Activated T-helper 1 cell treated with Interleukin-2 at 50 U/mL for 16 hours (primary cell): Measurements from ENCODE around the gene S100A14.
"Not testable (repeated sequence)": the region's sequence is repeated elsewhere in the genome, so short reads cannot be mapped to it uniquely, and the experiment has no call there.

ENCODE experiments used
- DNase-seq: peaks from one replicate; pipeline ENCODE4 v3.0.0-alpha.2; 2020; ENCODE audit warnings: low read depth

The S100A14 gene

DNA sequence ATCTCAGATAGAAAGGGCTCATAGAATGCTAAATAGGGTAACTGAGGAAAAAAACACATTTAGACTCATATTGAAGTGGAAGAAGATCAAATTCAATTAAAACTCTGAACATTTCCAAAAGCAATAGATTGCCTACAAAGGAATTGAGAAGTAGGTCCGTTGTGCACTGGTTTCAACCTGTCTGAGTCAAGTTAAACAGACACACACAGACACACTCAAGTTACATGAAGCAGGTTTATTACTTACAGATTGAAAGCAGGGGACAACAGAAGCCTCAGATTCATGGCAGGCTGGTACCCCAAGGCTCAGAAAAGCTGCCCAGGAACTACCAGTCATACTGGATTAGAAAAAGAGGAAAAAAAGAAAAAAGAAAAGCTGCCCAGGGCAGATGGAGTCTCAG lies 29.8 kb downstream of the S100A14 start:
- DNase-seq = no peak

DNA sequence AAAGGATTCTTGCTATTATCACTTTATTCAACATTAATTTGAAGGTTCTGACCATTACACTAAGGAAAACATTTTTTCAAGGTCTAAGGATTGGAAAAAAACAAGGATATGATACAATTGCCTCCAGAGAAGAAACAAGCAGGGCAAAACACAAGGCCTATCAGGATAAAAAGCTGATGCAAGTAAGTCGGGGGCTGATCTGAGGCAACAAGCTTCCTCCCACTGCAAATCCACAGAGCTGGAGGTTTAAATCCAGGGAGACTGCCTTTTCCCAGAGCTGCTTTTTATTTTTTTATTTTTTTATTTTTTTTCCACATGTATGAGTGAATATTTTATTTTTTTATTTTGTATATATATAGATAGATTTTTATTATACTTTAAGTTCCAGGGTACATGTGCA lies 31.1 kb downstream of the S100A14 start:
- DNase-seq = no peak

DNA sequence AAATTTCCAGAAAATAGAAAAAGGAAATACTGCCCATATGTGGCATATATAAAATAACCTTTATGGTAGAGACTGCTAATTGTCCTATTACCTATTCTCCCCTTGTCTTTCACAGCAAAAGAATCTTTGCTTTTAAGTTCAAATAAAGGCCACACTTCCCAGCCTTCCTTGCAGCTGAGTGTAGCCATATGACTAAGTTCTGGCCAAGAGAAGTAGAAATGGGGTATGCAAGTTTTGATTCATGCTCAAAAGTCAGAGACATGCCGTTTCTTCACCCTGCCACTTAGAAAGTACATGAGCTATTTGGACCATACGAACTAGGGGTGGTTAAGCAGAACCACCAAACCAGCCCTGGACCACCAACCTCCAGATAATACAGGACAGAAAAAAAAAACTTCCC lies 32.1 kb downstream of the S100A14 start:
- DNase-seq = no peak

DNA sequence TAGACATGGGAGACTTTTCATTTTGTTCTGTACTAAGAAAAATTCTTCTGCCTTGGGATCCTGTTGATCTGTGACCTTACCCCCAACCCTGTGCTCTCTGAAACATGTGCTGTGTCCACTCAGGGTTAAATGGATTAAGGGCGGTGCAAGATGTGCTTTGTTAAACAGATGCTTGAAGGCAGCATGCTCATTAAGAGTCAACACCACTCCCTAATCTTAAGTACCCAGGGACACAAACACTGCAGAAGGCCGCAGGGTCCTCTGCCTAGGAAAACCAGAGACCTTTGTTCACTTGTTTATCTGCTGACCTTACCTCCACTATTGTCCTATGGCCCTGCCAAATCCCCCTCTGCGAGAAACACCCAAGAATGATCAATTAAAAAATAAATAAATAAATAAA lies 32.6 kb downstream of the S100A14 start:
- not testable (repeated sequence) for DNase-seq

DNA sequence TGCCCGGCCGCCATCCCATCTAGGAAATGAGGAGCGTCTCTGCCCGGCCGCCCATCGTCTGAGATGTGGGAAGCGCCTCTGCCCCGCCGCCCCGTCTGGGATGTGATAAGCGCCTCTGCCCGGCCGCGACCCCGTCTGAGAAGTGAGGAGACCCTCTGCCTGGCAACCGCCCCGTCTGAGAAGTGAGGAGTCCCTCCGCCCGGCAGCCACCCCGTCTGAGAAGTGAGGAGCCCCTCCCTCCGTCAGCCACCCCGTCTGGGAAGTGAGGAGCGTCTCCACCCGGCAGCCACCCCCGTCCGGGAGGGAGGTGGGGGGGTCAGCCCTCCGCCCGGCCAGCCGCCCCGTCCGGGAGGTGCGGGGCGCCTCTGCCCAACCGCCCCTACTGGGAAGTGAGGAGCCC lies 33.3 kb downstream of the S100A14 start:
- DNase-seq = not testable (repeated sequence)

DNA sequence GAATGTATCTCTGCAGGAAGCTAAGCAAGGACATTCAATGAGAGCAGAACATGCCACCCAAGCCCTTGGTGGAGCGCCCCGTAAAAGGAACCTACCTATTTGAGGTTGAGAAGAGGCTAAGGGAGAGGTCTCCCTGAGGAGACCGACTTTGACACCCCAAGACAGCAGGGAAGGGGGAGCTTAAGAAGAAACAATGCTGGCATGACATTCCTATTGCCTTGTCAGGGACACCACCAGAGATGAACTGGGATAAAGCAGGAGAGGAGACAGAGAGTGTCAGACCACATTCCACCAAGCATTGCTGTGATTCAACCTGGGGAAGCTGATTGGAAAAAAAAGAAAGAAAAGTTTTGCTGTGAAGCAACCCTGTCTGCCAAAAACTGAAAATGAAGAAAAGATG lies 37.2 kb downstream of the S100A14 start:
- DNase-seq = no peak

DNA sequence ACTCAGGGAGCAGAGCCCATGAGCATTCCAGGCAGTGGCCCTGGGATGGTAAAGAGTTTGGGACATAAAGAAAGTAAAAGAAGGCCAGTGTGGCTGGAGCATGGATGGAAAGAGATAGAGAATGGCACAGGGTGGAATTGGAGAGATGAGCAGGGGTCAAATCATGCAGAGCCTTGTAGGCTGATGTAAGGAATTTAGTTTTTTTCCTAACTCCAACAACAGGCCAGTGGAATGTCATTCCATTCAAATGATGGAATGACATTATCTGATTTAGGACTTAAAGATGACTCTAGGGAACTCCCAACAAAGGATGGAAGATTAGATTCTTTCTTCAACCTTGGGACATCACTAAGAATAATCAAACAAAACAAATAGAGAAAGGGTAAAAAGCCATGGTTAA lies 37.6 kb downstream of the S100A14 start:
- no peak for DNase-seq

DNA sequence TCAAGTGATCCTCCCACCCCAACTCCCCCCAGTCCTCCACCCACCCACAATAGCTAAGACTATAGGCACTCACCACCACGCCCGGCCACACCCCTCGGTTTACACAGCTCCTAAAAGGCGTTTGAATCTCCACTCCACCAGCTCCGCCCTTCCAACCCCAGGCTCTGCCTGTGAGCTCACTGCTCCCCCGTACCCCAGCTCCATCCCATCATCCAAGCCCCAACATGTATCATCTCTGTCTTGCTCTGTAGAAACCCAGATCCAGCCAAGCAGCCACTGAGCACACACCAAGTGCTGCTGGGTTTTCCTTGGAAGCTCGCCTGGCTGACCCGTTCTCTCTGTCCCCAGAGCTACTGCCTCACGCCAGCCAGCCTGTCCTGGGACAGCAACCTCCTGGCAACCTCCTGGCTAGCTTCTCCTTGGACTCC lies 38.5 kb downstream of the S100A14 start:
- no peak for DNase-seq

DNA sequence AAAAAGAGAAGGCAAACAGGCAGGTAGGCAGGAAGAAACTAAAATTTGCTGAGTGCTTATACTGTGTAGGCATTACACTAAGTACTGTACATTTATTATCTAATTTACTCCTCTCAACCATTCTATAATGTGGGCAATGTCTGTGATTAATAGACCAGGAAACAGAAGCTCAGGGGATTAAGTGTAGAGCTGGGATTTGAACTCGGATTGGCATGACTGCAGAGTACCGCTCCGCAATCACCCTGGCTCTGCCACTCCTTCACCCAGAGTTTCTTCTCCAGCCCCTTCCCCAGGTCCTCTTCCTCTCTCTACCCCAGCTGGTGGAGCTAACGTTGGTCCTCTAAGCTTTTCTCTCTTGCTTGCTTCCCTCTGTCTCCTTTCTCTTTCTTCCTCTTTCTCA lies 39.0 kb downstream of the S100A14 start:
- no peak for DNase-seq

DNA sequence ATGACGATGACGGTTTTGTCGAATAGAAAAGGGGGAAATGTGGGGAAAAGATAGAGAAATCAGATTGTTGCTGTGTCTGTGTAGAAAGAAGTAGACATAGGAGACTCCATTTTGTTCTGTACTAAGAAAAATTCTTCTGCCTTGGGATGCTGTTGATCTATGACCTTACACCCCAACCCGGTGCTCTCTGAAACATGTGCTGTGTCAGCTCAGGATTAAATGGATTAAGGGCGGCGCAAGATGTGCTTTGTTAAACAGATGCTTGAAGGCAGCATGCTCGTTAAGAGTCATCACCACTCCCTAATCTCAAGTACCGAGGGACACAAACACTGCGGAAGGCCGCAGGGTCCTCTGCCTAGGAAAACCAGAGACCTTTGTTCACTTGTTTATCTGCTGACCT lies 40.6 kb downstream of the S100A14 start:
- DNase-seq = not testable (repeated sequence)

DNA sequence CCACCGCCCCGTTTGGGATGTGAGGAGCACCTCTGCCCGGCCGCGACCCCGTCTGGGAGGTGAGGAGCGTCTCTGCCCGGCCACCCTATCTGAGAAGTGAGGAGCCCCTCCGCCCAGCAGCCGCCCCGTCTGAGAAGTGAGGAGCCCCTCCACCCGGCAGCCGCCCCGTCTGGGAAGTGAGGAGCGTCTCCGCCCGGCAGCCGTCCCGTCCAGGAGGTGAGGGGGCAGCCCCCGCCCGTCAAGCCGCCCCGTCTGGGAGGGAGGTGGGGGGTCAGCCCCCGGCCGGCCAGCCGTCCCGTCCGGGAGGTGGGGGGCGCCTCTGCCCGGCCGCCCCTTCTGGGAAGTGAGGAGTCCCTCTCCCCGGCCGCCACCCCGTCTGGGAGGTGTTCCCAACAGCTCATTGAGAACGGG lies 41.0 kb downstream of the S100A14 start:
- DNase-seq = not testable (repeated sequence)

DNA sequence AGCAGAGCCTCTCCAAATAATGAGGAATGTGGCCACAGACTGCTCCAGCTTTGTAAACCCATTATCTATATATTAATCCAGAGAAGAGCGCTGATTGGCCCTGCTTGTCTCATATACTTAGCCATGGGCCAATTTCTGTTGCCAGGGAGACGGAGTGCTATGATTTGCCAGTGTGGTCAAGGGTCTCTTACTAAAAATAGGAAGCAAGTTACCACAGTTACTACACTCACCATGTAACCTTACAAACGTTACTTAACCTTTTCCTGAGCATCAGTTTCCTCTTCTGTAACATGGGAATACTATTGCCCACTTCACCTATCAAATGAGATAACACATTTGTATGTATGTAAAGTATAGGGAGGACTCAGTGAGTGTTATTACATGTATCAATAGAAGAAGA lies 42.8 kb downstream of the S100A14 start:
- no peak for DNase-seq

DNA sequence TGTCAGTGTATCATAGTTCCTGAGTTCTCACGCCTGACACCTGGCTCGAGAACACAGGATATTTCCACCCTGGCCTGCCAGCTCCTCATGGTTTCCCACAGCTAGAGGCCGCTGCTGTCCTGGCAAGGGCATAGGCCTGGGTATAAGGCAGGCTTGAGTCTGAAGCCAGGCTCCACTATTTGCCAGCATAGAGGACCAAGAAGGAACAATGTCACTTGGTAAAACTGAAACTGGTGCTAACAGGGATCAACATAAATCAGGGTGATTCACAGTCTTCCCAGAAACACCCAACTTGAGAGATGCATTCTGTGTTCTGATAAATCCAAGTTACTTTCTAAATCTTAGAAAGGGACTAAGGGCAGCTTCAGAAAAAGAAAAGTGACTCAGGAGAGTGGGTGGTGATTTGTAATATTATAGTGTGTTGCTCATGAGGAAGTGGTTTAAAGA lies 43.5 kb downstream of the S100A14 start:
- DNase-seq = no peak

DNA sequence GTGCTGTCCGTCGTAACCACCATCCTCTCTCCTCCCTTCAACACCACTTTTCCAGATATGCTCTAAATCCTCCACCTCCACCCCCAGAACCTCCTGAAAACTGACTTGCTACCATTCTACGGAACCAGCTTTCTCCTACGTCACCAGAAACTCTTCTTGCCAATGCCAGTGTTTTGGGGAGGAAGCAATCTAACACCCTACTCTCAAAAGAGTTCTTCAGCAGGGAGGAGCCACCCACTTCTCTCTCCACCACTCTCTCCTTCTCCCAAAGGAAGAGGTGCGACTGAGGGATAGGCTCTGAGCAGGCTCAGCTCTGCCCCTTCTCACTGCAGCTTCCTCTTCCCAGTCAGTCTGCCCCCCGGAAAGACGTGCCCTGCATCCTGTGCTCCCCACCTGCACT lies 44.4 kb downstream of the S100A14 start:
- DNase-seq = no peak

DNA sequence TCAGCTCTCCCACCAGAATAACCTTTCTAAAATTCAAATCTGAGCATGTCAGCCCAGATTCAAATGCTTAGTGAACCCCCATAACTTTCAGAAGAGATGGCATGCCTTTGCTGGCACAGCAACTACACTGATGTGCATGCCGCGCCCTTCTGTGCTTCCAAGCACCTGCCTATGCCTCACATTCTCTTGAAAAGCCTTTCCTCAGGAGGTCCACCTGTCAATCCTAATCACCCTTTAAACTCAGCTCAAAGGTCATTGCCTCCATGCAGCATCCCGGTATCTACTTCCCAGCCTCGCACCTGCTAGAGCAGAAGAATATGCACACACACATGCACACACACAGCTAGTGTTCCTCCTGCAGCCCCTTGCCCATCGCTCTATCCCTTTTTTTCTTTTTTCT lies 45.3 kb downstream of the S100A14 start:
- no peak for DNase-seq

DNA sequence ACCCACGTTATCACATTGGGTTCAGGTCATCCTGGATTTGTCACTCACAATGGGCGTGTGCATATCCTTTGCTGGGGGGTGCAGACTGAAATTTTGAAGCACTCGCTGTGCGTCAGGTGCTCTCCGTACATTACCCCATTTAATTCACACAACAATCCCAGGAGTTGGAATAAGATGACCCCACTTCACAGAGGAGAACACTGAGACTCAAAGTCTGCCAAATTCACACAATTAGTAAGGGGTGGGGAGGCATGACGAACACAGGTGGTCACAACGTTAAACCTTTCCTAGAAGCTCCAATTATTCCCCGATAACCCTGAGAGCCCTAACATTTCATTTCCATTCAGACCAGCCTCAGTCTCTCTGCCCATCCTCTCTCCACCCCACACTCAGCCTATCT lies 46.7 kb downstream of the S100A14 start:
- DNase-seq = no peak

DNA sequence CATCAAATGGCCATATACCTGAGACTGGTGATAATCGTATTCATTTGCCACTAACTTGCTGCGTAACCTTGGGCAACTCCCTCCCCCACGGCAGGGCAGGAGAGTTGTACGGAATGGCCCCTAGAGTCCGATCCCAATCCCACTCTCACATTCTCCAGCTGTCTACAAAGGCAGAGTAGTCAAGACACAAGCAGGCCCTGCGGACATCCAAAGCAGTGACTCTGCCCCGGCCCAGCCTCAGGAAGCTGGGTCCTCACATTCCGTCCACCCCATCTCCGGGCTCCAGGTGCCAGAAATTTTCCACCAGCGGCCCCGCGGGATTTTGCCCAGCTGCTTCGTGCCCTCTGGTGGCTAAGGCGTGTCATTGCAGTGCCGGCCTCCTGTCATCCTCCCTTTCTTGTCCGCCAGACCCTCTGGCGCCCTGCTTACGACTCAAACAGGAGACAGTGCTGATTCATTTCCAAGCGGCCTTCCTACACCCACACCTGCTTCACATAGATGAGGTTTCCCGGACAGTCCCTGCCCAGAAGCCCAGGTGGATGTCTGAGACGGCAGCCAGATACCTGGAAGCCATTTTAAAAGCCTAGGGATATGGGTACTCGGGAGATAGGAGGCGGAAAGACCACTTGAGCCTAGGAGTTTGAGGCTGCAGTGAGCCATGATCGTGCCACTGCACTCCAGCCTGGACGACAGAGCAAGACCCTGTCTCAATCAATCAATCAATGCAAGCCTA lies 47.6 kb downstream of the S100A14 start:
- peak; percentile 65 for DNase-seq

DNA sequence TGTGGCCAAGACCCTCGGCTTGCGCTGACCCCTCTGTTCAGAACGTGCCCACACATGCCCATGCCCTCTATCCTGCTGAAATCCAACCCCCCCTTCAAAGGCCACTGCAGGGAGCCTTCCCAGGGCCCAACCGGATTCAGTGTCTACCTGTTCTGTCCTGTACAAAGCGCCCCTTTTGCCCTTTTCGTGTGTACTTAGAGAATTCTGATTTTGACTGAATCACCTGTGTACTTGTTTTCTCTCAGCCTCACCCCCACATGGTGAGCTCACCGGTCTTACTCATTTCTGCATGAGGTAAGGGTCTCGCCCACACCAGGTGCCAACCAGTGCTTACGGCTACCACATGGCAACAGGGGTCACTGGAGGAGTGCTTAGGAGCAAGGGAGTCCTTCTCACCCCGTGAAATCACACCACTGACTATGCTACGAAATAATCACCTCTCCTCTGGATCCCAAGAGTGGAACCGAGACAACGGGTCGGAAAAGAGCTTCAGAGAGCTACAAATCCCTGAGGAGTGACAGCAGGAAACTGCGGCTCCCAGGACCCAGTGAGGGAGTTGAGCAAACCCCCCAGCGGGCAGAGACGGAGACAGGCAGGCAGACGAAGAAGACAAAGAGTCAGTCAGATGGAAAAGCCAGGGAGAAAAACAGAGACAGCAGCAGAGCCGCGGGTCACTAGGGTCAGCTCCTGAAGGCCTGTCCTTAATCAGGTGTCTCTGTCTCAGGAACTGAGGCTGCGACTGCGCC lies 48.3 kb downstream of the S100A14 start:
- DNase-seq = no peak

DNA sequence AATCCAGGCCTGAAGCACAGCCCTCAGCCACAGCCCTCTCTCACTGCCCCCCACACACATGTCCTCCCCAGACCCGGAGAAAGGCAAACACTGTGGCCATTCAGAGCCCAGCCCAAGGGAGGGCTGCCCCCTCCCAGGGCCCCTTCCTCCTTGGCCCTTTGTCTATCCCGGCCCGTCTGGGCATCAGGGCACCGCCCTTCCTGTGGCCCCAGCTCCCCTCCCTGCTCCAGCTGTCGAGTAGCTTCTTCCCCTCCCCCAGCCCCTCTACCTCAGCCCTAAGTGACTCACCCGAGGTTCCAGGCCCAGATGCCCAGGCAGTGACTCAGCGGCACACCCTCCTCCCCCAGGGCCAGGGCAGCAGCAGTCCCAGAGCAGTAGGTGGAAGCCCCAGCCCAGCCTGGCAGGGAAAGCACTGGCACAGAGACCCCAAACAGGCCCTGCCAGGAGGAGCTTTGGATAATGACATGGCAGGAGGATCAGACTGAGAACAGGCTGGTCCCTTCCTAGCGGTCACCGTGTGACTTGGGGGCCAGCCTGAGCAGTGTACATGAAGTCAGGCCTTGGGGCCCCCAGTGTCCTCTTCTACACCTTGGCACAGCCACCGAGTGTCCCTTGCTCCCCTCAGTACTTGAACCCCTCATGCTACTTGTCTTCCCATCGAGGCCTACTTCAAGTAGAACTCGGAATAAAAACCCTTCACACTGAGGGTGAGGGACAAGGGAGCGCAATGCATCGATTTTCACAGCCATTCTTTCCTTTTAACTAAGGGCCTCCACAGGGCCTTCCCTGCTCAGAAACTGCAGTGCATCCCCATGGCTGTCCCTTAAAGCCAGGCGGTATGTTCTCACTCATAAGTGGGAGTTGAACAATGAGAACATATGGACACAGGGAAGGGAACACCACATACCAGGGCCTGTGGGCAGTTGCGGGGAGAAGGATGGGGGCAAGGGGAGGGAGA lies 49.4 kb downstream of the S100A14 start:
- DNase-seq = peak; percentile 83

DNA sequence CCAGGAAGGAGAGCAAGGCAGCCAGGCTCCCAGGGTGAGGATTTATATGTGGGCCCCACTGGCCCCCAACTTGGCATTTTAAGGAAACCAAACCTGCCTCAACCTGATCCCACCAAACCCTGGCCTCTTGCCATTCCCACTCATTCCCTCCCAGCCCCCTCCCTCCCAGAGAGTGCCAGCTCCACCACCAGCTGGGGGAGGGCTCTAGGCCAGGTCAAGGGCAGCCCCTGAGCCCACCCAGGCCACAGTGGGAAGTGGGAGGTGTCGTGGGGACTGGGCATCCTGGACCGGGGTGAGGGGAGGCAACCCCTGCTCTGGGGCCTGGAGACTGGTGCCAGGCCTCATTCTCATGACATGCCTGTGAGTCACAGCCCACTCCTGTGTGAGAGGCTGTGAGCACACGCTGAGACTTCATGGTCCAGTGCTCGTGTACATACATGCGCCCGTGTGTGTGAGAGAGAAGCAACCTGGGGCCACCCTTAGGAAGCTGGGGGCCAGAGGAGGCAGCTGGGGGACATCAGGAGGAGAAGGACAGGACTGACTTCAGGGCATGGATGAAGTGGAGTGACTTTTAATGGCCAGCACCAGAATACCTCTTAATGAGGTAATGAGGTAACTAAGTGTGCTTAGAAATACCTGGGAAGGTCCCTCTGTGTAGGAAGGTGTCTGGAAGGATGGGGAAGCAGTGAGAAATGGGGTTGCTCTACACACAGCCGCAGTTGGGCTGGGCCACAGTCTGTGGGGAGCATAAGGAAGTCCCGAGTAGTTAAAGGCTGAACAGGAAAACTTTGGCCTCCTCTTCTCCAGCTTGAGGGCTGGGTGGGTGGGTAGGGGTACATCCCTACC lies 50.4 kb downstream of the S100A14 start, which contains the start of gene S100A2:
TSS of gene S100A2 (minus strand) at position 316 of the 846 bp plus-strand sequence. CDS start 1,967 bp downstream, outside the sequence.
- no peak for DNase-seq
